ENCODE data around the gene PCDHGB7.
A peak's percentile ranks its signal among the peaks of the same experiment; 100 is the strongest.
"Not testable (repeated sequence)": the region's sequence is repeated elsewhere in the genome, so short reads cannot be mapped to it uniquely, and the experiment has no call there.

Gene PCDHGB7

GRCh38 chr5:141411575-141411974 is 5.9 kb upstream of the PCDHGB7 start:
- peaks cover 75% of the 10 kb centered on the region for H3K9me3 Mint-ChIP-seq
- TF ChIP-seq CTCF (IDR thresholded peaks at IDR 0.05; ENCODE audit: unreplicated experiment in 3 of 3): no peak

GRCh38 chr5:141412854-141413539 is 4.5 kb upstream of the PCDHGB7 start, which contains the start of gene PCDHGA10:
TSS of gene PCDHGA10 (plus strand) at chr5:141412987. CDS start at chr5:141413176, 189 bp downstream.
- Mint-ChIP-seq H3K4me3 (peak within 1 kb of the TSS; percentile 83 to 85 (median 85)), H3K36me3 (ENCODE audit: low read depth) (peaks cover 96% of the 10 kb centered on the region), H3K27me3 (ENCODE audit: low read depth) (peaks cover 25% of the 10 kb centered on the region), H3K27ac (peak within 1 kb of the TSS in 2 of 3 experiments; percentile 80 to 88), H3K4me1 (peaks cover 15% of the 10 kb centered on the region), H3K9me3 (peaks cover 77% of the 10 kb centered on the region)
- peak; percentile 15 to 47 (median 37) for TF ChIP-seq CTCF (IDR thresholded peaks at IDR 0.05; ENCODE audit: unreplicated experiment in 3 of 3)

More at GRCh38 chr5:141411575-141411974, 5.9 kb upstream of the PCDHGB7 start:
- peaks cover 15% of the 10 kb centered on the region for H3K4me1 Mint-ChIP-seq
- no peak overlapping the region for H3K27ac Mint-ChIP-seq
- H3K36me3 Mint-ChIP-seq (ENCODE audit: low read depth): peaks cover 92% of the 10 kb centered on the region
- peak overlapping the region; percentile 50 to 72 (median 69) for H3K4me3 Mint-ChIP-seq
- peaks cover 23% of the 10 kb centered on the region for H3K27me3 Mint-ChIP-seq (ENCODE audit: low read depth)

- no peak for TF ChIP-seq CTCF (IDR thresholded peaks at IDR 0.05; ENCODE audit: unreplicated experiment in 3 of 3)
- H3K27ac Mint-ChIP-seq: peak overlapping the region in 1 of 3 experiments; percentile 88
Measured at GRCh38 chr5:141413540-141414069, 3.9 kb upstream of the PCDHGB7 start.

GRCh38 chr5:141414548-141415274 is 2.8 kb upstream of the PCDHGB7 start:
- not testable (repeated sequence) for H3K4me1 Mint-ChIP-seq, H3K27ac Mint-ChIP-seq
- Mint-ChIP-seq H3K9me3 (peaks cover 75% of the 10 kb centered on the region), H3K27me3 (ENCODE audit: low read depth) (peaks cover 23% of the 10 kb centered on the region), H3K36me3 (ENCODE audit: low read depth) (peaks cover 96% of the 10 kb centered on the region), H3K4me3 (peak overlapping the region in 2 of 3 experiments; percentile 42 to 46)

More at GRCh38 chr5:141413540-141414069, 3.9 kb upstream of the PCDHGB7 start:
- Mint-ChIP-seq H3K9me3 (peaks cover 77% of the 10 kb centered on the region), H3K36me3 (ENCODE audit: low read depth) (peaks cover 96% of the 10 kb centered on the region), H3K4me3 (peak overlapping the region; percentile 83 to 85 (median 85)), H3K27me3 (ENCODE audit: low read depth) (peaks cover 27% of the 10 kb centered on the region), H3K4me1 (peaks cover 10% of the 10 kb centered on the region)

GRCh38 chr5:141415275-141415618 is 2.2 kb upstream of the PCDHGB7 start:
- H3K9me3 Mint-ChIP-seq: peaks cover 77% of the 10 kb centered on the region
- H3K4me1 Mint-ChIP-seq, H3K4me3 Mint-ChIP-seq: not testable (repeated sequence)

GRCh38 chr5:141419074-141419880 is 1.8 kb downstream of the PCDHGB7 start:
- Mint-ChIP-seq H3K36me3 (ENCODE audit: low read depth) (peaks cover 96% of the 10 kb centered on the region), H3K9me3 (peaks cover 83% of the 10 kb centered on the region)
- TF ChIP-seq CTCF (IDR thresholded peaks at IDR 0.05; ENCODE audit: unreplicated experiment in 3 of 3): no peak

More at GRCh38 chr5:141415275-141415618, 2.2 kb upstream of the PCDHGB7 start:
- not testable (repeated sequence) for H3K27ac Mint-ChIP-seq
- Mint-ChIP-seq H3K36me3 (ENCODE audit: low read depth) (peaks cover 98% of the 10 kb centered on the region), H3K27me3 (ENCODE audit: low read depth) (peaks cover 22% of the 10 kb centered on the region)

More at GRCh38 chr5:141419074-141419880, 1.8 kb downstream of the PCDHGB7 start:
- H3K27me3 Mint-ChIP-seq (ENCODE audit: low read depth): peaks cover 15% of the 10 kb centered on the region
- H3K4me1 Mint-ChIP-seq: no peaks in the 10 kb centered on the region
- no peak overlapping the region for H3K27ac Mint-ChIP-seq
- H3K4me3 Mint-ChIP-seq: no peak overlapping the region

Data from nephron (organoid).